Measurements from ENCODE around the gene SLC37A3. TPM values are rescaled to one million over a fixed set of nuclear protein-coding genes. Genes with fewer than 3 reads are reported as not detected.
A peak's percentile ranks its signal among the peaks of the same experiment; 100 is the strongest.

SLC37A3 gene
- total RNA-seq, 1 experiment from 2014 or later = 57.8 TPM

GRCh38 chr7:140334341-140335057 is 63.8 kb downstream of the SLC37A3 start:
- TF ChIP-seq TCF7L2 (IDR thresholded peaks at IDR 0.05; ENCODE audit: low read depth, low read length) = no peak
- TF ChIP-seq POLR2AphosphoS5 (IDR thresholded peaks at IDR 0.05; ENCODE audit: low read depth, low read length) = no peak
- TF ChIP-seq SIN3A (IDR thresholded peaks at IDR 0.05; ENCODE audit: borderline replicate concordance, insufficient read depth, low read depth, low read length) = no peak
- TF ChIP-seq REST (IDR thresholded peaks at IDR 0.05; ENCODE audit: insufficient read depth in 1 of 2, low read depth in 2 of 2, low read length in 1 of 2) = no peak
- no peak for TF ChIP-seq CTCF (IDR thresholded peaks at IDR 0.05)
- ATAC-seq = no peak
- Histone ChIP-seq H3K4me3 (ENCODE audit: low read depth in 2 of 2, low read length in 2 of 2) (no peak overlapping the region), H3K27me3 (ENCODE audit: control insufficient read depth, insufficient read depth, low read length) (no peaks in the 10 kb centered on the region), H3K27ac (ENCODE audit: low read length) (no peak overlapping the region), H3K36me3 (ENCODE audit: control insufficient read depth, insufficient read depth, low read length) (peaks cover 8% of the 10 kb centered on the region; the same call in 1 of the 2 replicates), H3K4me1 (ENCODE audit: control insufficient read depth, insufficient read depth, low read length) (no peaks in the 10 kb centered on the region), H3K9me3 (ENCODE audit: control insufficient read depth, insufficient read depth, low read depth, low read length) (no peaks in the 10 kb centered on the region)
- DNase-seq (ENCODE audit: low read depth, low spot score) = no peak
- CTCF ChIA-PET = no interaction called here
- POLR2A ChIA-PET = no interaction called here
- in situ Hi-C loops (cut with HindIII; ENCODE audit: low pct_unique_long_range_greater_than_20kb, low sequenced_read_pairs) (no loop called here), intact Hi-C loops (cut with micrococcal nuclease; ENCODE audit: unreplicated experiment) (no loop called here)
- BruUV-seq (replicated peaks) = TSS peak; percentile 50

GRCh38 chr7:140333686-140334085 is 64.6 kb downstream of the SLC37A3 start:
- Histone ChIP-seq H3K27me3 (ENCODE audit: control insufficient read depth, insufficient read depth, low read length) (no peaks in the 10 kb centered on the region), H3K27ac (ENCODE audit: low read length) (no peak overlapping the region), H3K4me1 (ENCODE audit: control insufficient read depth, insufficient read depth, low read length) (no peaks in the 10 kb centered on the region), H3K4me3 (ENCODE audit: low read depth in 2 of 2, low read length in 2 of 2) (no peak overlapping the region), H3K36me3 (ENCODE audit: control insufficient read depth, insufficient read depth, low read length) (peaks cover 8% of the 10 kb centered on the region; the same call in 1 of the 2 replicates), H3K9me3 (ENCODE audit: control insufficient read depth, insufficient read depth, low read depth, low read length) (no peaks in the 10 kb centered on the region)
- DNase-seq (ENCODE audit: low read depth, low spot score) = no peak
- ChIA-PET POLR2A (no interaction called here), CTCF (no interaction called here)
- intact Hi-C loops (cut with micrococcal nuclease; ENCODE audit: unreplicated experiment) (no loop called here), in situ Hi-C loops (cut with HindIII; ENCODE audit: low pct_unique_long_range_greater_than_20kb, low sequenced_read_pairs) (no loop called here)
- TF ChIP-seq CTCF (IDR thresholded peaks at IDR 0.05) (no peak), SIN3A (IDR thresholded peaks at IDR 0.05; ENCODE audit: borderline replicate concordance, insufficient read depth, low read depth, low read length) (no peak), REST (IDR thresholded peaks at IDR 0.05; ENCODE audit: insufficient read depth in 1 of 2, low read depth in 2 of 2, low read length in 1 of 2) (no peak), POLR2AphosphoS5 (IDR thresholded peaks at IDR 0.05; ENCODE audit: low read depth, low read length) (no peak), TCF7L2 (IDR thresholded peaks at IDR 0.05; ENCODE audit: low read depth, low read length) (no peak)
- BruUV-seq (replicated peaks) = no TSS peak
- no peak for ATAC-seq
